Endothelial cell of umbilical vein (primary cell): ENCODE data around the gene MID1. TPM values are rescaled to one million over a fixed set of nuclear protein-coding genes. Genes with fewer than 3 reads are reported as not detected.

ENCODE experiments used
- BruUV-seq: library from RNA; stranded (reverse); fragments of 400-500 nt; replicated peaks from 2 replicates; lab custom pipeline; 2021; lab: Mats Ljungman, UMichigan
- CTCF ChIA-PET: fragments of 300-600, 350-600 bp; sonication (Branson Sonifier 250); formaldehyde crosslinking; loops from one replicate; lab custom pipeline; 2021; ENCODE audit warnings: antibody characterized with exemption, inconsistent platforms; lab: Charles Lee
- POLR2A ChIA-PET: fragments of 300-600, 350-600 bp; sonication (Branson Sonifier 250); formaldehyde crosslinking; loops from one replicate; lab custom pipeline; 2021; ENCODE audit warnings: antibody characterized with exemption, inconsistent platforms; lab: Charles Lee
- DNase-seq: peaks from one replicate; pipeline ENCODE4 v3.0.0-alpha.2; 2011; ENCODE audit warnings: low read depth, low spot score
- FAIRE-seq: peaks from 2 replicates; lab custom pipeline; 2011; peaks lifted over from hg19 to GRCh38; lab: Jason Lieb, UNC
- H2AFZ ChIP-seq: 2 replicates; pipeline ENCODE4 v1.6.0; 2012; ENCODE audit warnings: low read depth, low read length, control low read depth, inconsistent platforms
- H3K27ac ChIP-seq: 2 replicates; pipeline ENCODE4 v1.5.1; 2011; ENCODE audit warnings: low read depth, mild to moderate bottlenecking, control low read depth, low read length, moderate library complexity; ENCODE audit not compliant: insufficient read depth
- H3K27me3 ChIP-seq, 2 experiments: 2 replicates each; pipeline versions ENCODE4 v1.6.0 to v1.6.1; 2011; ENCODE audit warnings: low read length in 2 of 2, mixed read lengths in 1 of 2; ENCODE audit not compliant: control insufficient read depth in 2 of 2, insufficient read depth in 2 of 2
- H3K36me3 ChIP-seq, 2 experiments: 2 replicates in 1 of 2; 3 replicates in 1 of 2; pipeline ENCODE4 v1.5.1; 2011; ENCODE audit warnings: low read length in 2 of 2, mild to moderate bottlenecking in 1 of 2, moderate library complexity in 1 of 2; ENCODE audit not compliant: control insufficient read depth in 2 of 2, insufficient read depth in 2 of 2; ENCODE audit errors: extremely low read depth in 1 of 2
- H3K4me1 ChIP-seq: 3 replicates; pipeline ENCODE4 v1.5.1; 2011; ENCODE audit warnings: mild to moderate bottlenecking, low read length; ENCODE audit not compliant: control insufficient read depth, insufficient read depth; ENCODE audit errors: extremely low read depth
- H3K4me2 ChIP-seq: 2 replicates; pipeline ENCODE4 v1.6.1; 2011; ENCODE audit warnings: low read length, control low read depth, mixed read lengths; ENCODE audit not compliant: insufficient read depth
- H3K4me3 ChIP-seq, 3 experiments: fragments of 200-600 bp in 1 of 3; sonication (generic), shearing (Covaris generic) in 1 of 3; replicated peaks in 1 of 3; 2 replicates each; pipeline ENCODE4 v1.5.1; 2011 to 2016; ENCODE audit warnings: control low read depth in 3 of 3, low read length in 3 of 3, mild to moderate bottlenecking in 2 of 3, inconsistent platforms in 1 of 3, low read depth in 1 of 3, moderate library complexity in 1 of 3; ENCODE audit not compliant: insufficient read depth in 1 of 3
- H3K79me2 ChIP-seq: 2 replicates; pipeline ENCODE4 v1.6.0; 2012; ENCODE audit warnings: low read length, inconsistent platforms; ENCODE audit not compliant: control insufficient read depth, insufficient read depth
- H3K9ac ChIP-seq: replicated peaks from 2 replicates; pipeline ENCODE3; 2011; ENCODE audit warnings: low read length, control low read depth; ENCODE audit not compliant: insufficient read depth; ENCODE audit errors: extremely low read depth
- H3K9me1 ChIP-seq: replicated peaks from 3 replicates; pipeline ENCODE4 v1.6.0; 2011; ENCODE audit warnings: mild to moderate bottlenecking, low read length; ENCODE audit not compliant: control insufficient read depth, insufficient read depth; ENCODE audit errors: extremely low read depth
- H3K9me3 ChIP-seq: replicated peaks from 2 replicates; pipeline ENCODE4 v1.5.1; 2012; ENCODE audit warnings: low read length, inconsistent platforms; ENCODE audit not compliant: control insufficient read depth, insufficient read depth
- H4K20me1 ChIP-seq: replicated peaks from 2 replicates; pipeline ENCODE3; 2011; ENCODE audit warnings: mild to moderate bottlenecking, low read length; ENCODE audit not compliant: control insufficient read depth, insufficient read depth; ENCODE audit errors: extremely low read depth
- CTCF ChIP-seq, 2 donors: IDR thresholded peaks; 1 replicate in 1 of 2; 2 replicates in 1 of 2; pipeline ENCODE4 v1.5.1; 2011; ENCODE audit warnings: low read length in 2 of 2, mild to moderate bottlenecking in 2 of 2, moderate library complexity in 2 of 2, control low read depth in 1 of 2, inconsistent platforms in 1 of 2, low read depth in 1 of 2; ENCODE audit not compliant: insufficient read depth in 1 of 2; ENCODE audit errors: extremely low read depth in 1 of 2
- EZH2 ChIP-seq: IDR thresholded peaks from 2 replicates; pipeline ENCODE4 v1.6.1; 2012; ENCODE audit warnings: borderline replicate concordance, low read depth, mild to moderate bottlenecking, moderate library complexity, low read length, inconsistent platforms; ENCODE audit not compliant: severe bottlenecking
- FOS ChIP-seq: IDR thresholded peaks from 2 replicates; pipeline ENCODE4 v1.6.1; 2011; ENCODE audit warnings: mild to moderate bottlenecking, low read length, moderate library complexity, borderline replicate concordance; ENCODE audit not compliant: insufficient read depth
- GATA2 ChIP-seq: IDR thresholded peaks from 2 replicates; pipeline ENCODE4 v1.7.0; 2011; ENCODE audit warnings: low read depth, mild to moderate bottlenecking, moderate library complexity, mixed read lengths, low read length; ENCODE audit not compliant: insufficient read length, insufficient read depth
- JUN ChIP-seq: IDR thresholded peaks from 2 replicates; pipeline ENCODE4 v1.6.1; 2011; ENCODE audit warnings: borderline replicate concordance, low read depth; ENCODE audit not compliant: insufficient read length, insufficient read depth
- MAX ChIP-seq: IDR thresholded peaks from 2 replicates; pipeline ENCODE4 v1.6.1; 2011; ENCODE audit not compliant: insufficient read depth, insufficient read length
- MYC ChIP-seq: IDR thresholded peaks from one replicate; pipeline ENCODE4 v1.6.1; 2011; ENCODE audit warnings: mild to moderate bottlenecking, low read depth, low read length
- POLR2A ChIP-seq: IDR thresholded peaks from 2 replicates; pipeline ENCODE4 v1.6.1; 2012; ENCODE audit warnings: low read depth, mild to moderate bottlenecking, control low read depth, low read length
- POLR2AphosphoS5 ChIP-seq: IDR thresholded peaks from 2 replicates; pipeline ENCODE4 v1.6.1; 2012; ENCODE audit warnings: low read depth, mild to moderate bottlenecking, control low read depth, low read length, moderate library complexity; ENCODE audit not compliant: insufficient read depth
- dilution Hi-C: fragments of 300-500 bp; cut with MboI; formaldehyde crosslinking; loops from one replicate; pipeline ENCODE4 v1.15.0; 2019; ENCODE audit warnings: low sequenced_read_pairs; ENCODE audit not compliant: extremely low pct_ligation_motif_present
- intact Hi-C: fragments of 100-400 bp; cut with micrococcal nuclease; formaldehyde crosslinking; loops from one replicate; pipeline ENCODE4 v1.10.0; 2022
- polyA plus RNA-seq, 4 experiments: library from polyadenylated mRNA; depleted of rRNA in 3 of 4; stranded (reverse) in 3 of 4; unstranded in 1 of 4; fragments of >200 nt; gene quantifications; 2 replicates each; pipeline versions ENCODE4 v1.2.1 to v1.2.3, GENCODE V29; 2011 to 2012; ENCODE audit warnings: missing spikeins in 1 of 4
- total RNA-seq: library from RNA; stranded (reverse); gene quantifications from 2 replicates; pipeline ENCODE4 v1.2.3, GENCODE V29; 2021

The MID1 gene
- total and polyA plus RNA-seq, 2 donors (not counting 3 experiments of a cell fraction or from before 2014, with no cell fraction given) = 21.3 to 29.8 TPM

GRCh38 chrX:10636851-10637250 lies 16.5 kb upstream of the MID1 start:
- H3K36me3 ChIP-seq = no peaks in the 10 kb centered on the region
- FAIRE-seq = no peak
- no peaks in the 10 kb centered on the region for H4K20me1 ChIP-seq
- no peaks in the 10 kb centered on the region for H3K27me3 ChIP-seq
- H3K79me2 ChIP-seq = no peaks in the 10 kb centered on the region
- intact Hi-C loops = loop anchor here (1.0 to 2.0 kb wide), 6 partner anchors 39 to 463 kb away; no protein-coding TSS in a partner anchor
- H3K4me3 ChIP-seq = no peak overlapping the region
- H3K9me1 ChIP-seq = no peaks in the 10 kb centered on the region
- ChIA-PET POLR2A (interaction anchor here (0.6 kb wide), 1 partner anchor 94 kb away, joined by 10 read pairs; no protein-coding TSS in a partner anchor), CTCF (interaction anchor here (0.8 to 2.3 kb wide), 15 partner anchors 18 to 464 kb away, joined by 3 to 86 read pairs (median 4); no protein-coding TSS in a partner anchor)
- H3K27ac ChIP-seq = no peak overlapping the region
- no peak overlapping the region for H3K9ac ChIP-seq
- H3K4me2 ChIP-seq = no peak overlapping the region
- DNase-seq = no peak
- no peak overlapping the region for H2AFZ ChIP-seq
- BruUV-seq = no TSS peak
- dilution Hi-C loops = no loop called here
- TF ChIP-seq MYC (no peak), JUN (no peak), EZH2 (no peak), CTCF (IDR thresholded peaks at IDR 0.05; ENCODE audit: extremely low read depth in 1 of 2, insufficient read depth in 1 of 2, low read depth in 1 of 2, low read length in 2 of 2) (no peak), GATA2 (no peak), POLR2A (no peak), POLR2AphosphoS5 (no peak), FOS (no peak), MAX (no peak)
- peaks cover 10% of the 10 kb centered on the region for H3K4me1 ChIP-seq
- H3K9me3 ChIP-seq = no peaks in the 10 kb centered on the region
